OCI-LY1 (cell line): ENCODE data around the gene B3GALT2.

Source experiments
- H2AFZ ChIP-seq: fragments of 200-600 bp; sonication (generic), shearing (Covaris generic); 2 replicates; pipeline ENCODE4 v1.6.0; 2014; ENCODE audit warnings: antibody characterized with exemption, mild to moderate bottlenecking, low read length
- H3F3A ChIP-seq: fragments of 200-600 bp; sonication (generic), shearing (Covaris generic); 2 replicates; pipeline ENCODE4 v1.6.0; 2014; ENCODE audit warnings: mild to moderate bottlenecking, antibody characterized with exemption, low read length, moderate library complexity; ENCODE audit not compliant: insufficient read depth
- H3K27ac ChIP-seq: fragments of 200-600 bp; sonication (generic); 2 replicates; pipeline ENCODE4 v1.5.1; 2014; ENCODE audit warnings: low read length, mixed run types, mild to moderate bottlenecking, low read depth; ENCODE audit not compliant: poor library complexity, severe bottlenecking
- H3K27me3 ChIP-seq: fragments of 200-600 bp; sonication (generic); 2 replicates; pipeline ENCODE4 v1.6.0; 2014; ENCODE audit warnings: antibody characterized with exemption, mild to moderate bottlenecking, low read length, moderate library complexity; ENCODE audit not compliant: insufficient read depth
- H3K36me3 ChIP-seq: fragments of 200-600 bp; sonication (generic); 2 replicates; pipeline ENCODE4 v1.6.1; 2014; ENCODE audit warnings: mild to moderate bottlenecking, antibody characterized with exemption, low read length, moderate library complexity, mixed read lengths; ENCODE audit not compliant: insufficient read depth
- H3K4me1 ChIP-seq: fragments of 200-600 bp; sonication (generic); 2 replicates; pipeline ENCODE4 v1.5.1; 2014; ENCODE audit warnings: mild to moderate bottlenecking, low read length, moderate library complexity; ENCODE audit not compliant: insufficient read depth, severe bottlenecking
- H3K4me2 ChIP-seq: fragments of 200-600 bp; sonication (generic), shearing (Covaris generic); 2 replicates; pipeline ENCODE4 v1.6.1; 2014; ENCODE audit warnings: low read length
- H3K4me3 ChIP-seq: fragments of 200-600 bp; sonication (generic); 2 replicates; pipeline ENCODE4 v1.5.1; 2014; ENCODE audit warnings: low read length, low read depth, mild to moderate bottlenecking, mixed read lengths; ENCODE audit not compliant: poor library complexity, severe bottlenecking
- H3K79me2 ChIP-seq: fragments of 200-600 bp; shearing (Covaris generic); 2 replicates; pipeline ENCODE4 v1.6.1; 2016; ENCODE audit warnings: mixed run types, low read length, mixed read lengths; ENCODE audit not compliant: insufficient read depth
- H3K9ac ChIP-seq: fragments of 200-600 bp; sonication (generic), shearing (Covaris generic); 2 replicates; pipeline ENCODE4 v1.6.1; 2014; ENCODE audit warnings: mild to moderate bottlenecking, low read length, mixed read lengths
- H3K9me2 ChIP-seq: fragments of 200-600 bp; sonication (generic), shearing (Covaris generic); 2 replicates; pipeline ENCODE4 v1.6.1; 2014; ENCODE audit warnings: low read depth, mild to moderate bottlenecking, low read length, mixed read lengths
- H3K9me3 ChIP-seq: fragments of 200-600 bp; shearing (Covaris generic); 2 replicates; pipeline ENCODE4 v1.6.1; 2014; ENCODE audit warnings: low read length, mixed read lengths
- H4K20me1 ChIP-seq: fragments of 200-600 bp; sonication (generic), shearing (Covaris generic); 2 replicates; pipeline ENCODE4 v1.6.0; 2016; ENCODE audit warnings: mild to moderate bottlenecking, low read length; ENCODE audit not compliant: insufficient read depth
- EZH2 ChIP-seq: fragments of 200-600 bp; sonication (generic), shearing (Covaris generic); IDR thresholded peaks from 2 replicates; pipeline ENCODE4 v1.8.0; 2017; ENCODE audit warnings: borderline replicate concordance, mixed run types, mild to moderate bottlenecking, antibody characterized with exemption, low read length, moderate library complexity, mixed read lengths
- TF ChIP-seq, protein P1 (sequence below): fragments of 200-600 bp; sonication (generic), shearing (Covaris generic); IDR thresholded peaks from 2 replicates; pipeline ENCODE4 v1.5.1; 2017; ENCODE audit warnings: mild to moderate bottlenecking, antibody characterized with exemption, low read length, moderate library complexity, mixed read lengths

Gene B3GALT2

DNA sequence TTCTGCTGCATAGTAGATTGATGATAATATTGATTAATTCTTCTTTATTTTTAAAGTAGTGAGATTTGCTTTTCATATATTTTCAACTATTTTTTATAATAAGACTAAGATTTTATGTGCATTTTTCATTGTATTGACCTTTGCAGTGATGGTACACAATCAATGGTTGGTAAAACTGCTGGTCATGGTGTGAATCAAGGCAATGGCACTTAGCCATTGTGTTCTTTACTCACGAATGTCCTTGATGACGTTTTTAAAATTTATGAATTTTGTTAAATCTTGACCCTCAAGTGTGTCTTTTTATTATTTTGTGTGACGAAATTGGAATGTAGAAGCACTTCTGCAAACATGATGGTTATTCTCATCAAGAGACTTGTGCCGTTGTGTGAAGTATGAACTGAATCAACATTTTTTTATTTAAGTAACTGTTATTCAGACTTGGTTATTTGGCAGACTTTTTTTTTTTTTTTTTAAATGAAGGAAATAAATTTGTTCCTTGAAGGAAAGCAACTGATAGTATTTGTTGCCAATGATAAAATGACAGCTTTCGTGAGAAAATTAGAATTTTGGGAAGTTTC lies 42.0 kb downstream of the B3GALT2 start:
- no peaks in the 10 kb centered on the region for H3K27me3 ChIP-seq
- H3K4me2 ChIP-seq = no peak overlapping the region
- no peak overlapping the region for H3K9ac ChIP-seq
- H3F3A ChIP-seq = 0 out of 2 replicates have a peak, but pooled peaks cover 9% of the 10 kb centered on the region
- H3K36me3 ChIP-seq = peaks cover 81% of the 10 kb centered on the region
- H3K4me1 ChIP-seq = no peaks in the 10 kb centered on the region
- no peaks in the 10 kb centered on the region for H4K20me1 ChIP-seq
- no peak overlapping the region for H2AFZ ChIP-seq
- H3K27ac ChIP-seq = no peak overlapping the region
- no peaks in the 10 kb centered on the region for H3K79me2 ChIP-seq
- TF ChIP-seq, protein P1, sequence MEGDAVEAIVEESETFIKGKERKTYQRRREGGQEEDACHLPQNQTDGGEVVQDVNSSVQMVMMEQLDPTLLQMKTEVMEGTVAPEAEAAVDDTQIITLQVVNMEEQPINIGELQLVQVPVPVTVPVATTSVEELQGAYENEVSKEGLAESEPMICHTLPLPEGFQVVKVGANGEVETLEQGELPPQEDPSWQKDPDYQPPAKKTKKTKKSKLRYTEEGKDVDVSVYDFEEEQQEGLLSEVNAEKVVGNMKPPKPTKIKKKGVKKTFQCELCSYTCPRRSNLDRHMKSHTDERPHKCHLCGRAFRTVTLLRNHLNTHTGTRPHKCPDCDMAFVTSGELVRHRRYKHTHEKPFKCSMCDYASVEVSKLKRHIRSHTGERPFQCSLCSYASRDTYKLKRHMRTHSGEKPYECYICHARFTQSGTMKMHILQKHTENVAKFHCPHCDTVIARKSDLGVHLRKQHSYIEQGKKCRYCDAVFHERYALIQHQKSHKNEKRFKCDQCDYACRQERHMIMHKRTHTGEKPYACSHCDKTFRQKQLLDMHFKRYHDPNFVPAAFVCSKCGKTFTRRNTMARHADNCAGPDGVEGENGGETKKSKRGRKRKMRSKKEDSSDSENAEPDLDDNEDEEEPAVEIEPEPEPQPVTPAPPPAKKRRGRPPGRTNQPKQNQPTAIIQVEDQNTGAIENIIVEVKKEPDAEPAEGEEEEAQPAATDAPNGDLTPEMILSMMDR = no peak
- TF ChIP-seq EZH2 = no peak
- H3K4me3 ChIP-seq = no peak overlapping the region
- H3K9me2 ChIP-seq = no peaks in the 10 kb centered on the region
- no peaks in the 10 kb centered on the region for H3K9me3 ChIP-seq

DNA sequence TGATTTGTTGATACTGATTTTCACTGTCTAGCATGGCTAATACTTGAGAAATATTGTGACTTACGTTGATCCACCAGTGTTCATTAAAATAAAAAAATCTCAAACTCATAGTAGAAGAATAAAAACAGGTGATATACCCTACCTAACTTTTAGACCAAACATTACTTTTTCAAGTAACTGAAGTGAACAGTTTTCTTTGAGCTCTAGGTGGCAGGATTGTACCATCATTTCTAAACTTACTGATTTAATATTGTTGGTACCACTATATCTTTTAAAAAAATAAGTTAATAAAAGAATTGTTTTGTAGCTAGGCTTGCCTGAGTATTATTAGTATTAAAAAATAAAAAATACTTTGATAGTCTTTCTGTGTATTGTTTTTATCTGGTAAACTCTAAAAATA lies 43.1 kb downstream of the B3GALT2 start:
- no peak overlapping the region for H3K9ac ChIP-seq
- TF ChIP-seq, protein P1 = peak; percentile 36; the same call in 1 of the 2 replicates
- no peak for TF ChIP-seq EZH2
- peaks cover 84% of the 10 kb centered on the region for H3K36me3 ChIP-seq
- no peak overlapping the region for H3K27ac ChIP-seq
- H3K9me3 ChIP-seq = no peaks in the 10 kb centered on the region
- H3K9me2 ChIP-seq = no peaks in the 10 kb centered on the region
- H4K20me1 ChIP-seq = no peaks in the 10 kb centered on the region
- no peaks in the 10 kb centered on the region for H3K79me2 ChIP-seq
- 0 out of 2 replicates have a peak, but pooled peaks cover 9% of the 10 kb centered on the region for H3F3A ChIP-seq
- H3K4me1 ChIP-seq = no peaks in the 10 kb centered on the region
- H3K4me3 ChIP-seq = no peak overlapping the region
- H3K4me2 ChIP-seq = no peak overlapping the region
- no peaks in the 10 kb centered on the region for H3K27me3 ChIP-seq
- H2AFZ ChIP-seq = no peak overlapping the region

DNA sequence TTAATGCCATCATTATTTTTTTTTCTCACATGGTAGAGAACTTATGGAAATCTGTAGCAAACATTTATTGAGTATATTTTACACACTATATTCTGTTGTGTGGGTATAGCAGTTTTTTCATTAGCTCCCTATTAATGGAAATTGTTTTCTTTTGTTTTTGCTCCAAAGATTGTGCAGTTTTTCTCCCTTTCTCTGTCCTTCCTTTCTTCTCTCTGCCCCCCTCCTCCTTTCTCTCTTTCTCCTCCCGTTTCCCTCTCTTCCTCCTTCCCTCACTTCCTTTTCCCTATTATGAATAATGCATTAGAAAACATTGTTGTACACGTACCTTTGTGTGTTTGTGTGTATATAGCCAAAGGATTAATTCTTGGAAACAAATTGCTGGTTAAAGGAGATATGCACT lies 44.0 kb downstream of the B3GALT2 start:
- Histone ChIP-seq H4K20me1 (no peaks in the 10 kb centered on the region), H2AFZ (no peak overlapping the region), H3K79me2 (no peaks in the 10 kb centered on the region), H3K9me2 (no peaks in the 10 kb centered on the region), H3K27ac (no peak overlapping the region), H3K4me1 (no peaks in the 10 kb centered on the region), H3K4me2 (no peak overlapping the region), H3K9me3 (no peaks in the 10 kb centered on the region), H3F3A (0 out of 2 replicates have a peak, but pooled peaks cover 9% of the 10 kb centered on the region), H3K27me3 (no peaks in the 10 kb centered on the region), H3K9ac (no peak overlapping the region), H3K36me3 (peaks cover 84% of the 10 kb centered on the region), H3K4me3 (no peak overlapping the region)
- TF ChIP-seq, protein P1 = no peak
- TF ChIP-seq EZH2 = no peak
